Measurements from ENCODE around the gene BLTP3A. TPM values are rescaled to one million over a fixed set of nuclear protein-coding genes. Genes with fewer than 3 reads are reported as not detected.

Gene BLTP3A
- total and polyA plus RNA-seq, 2 donors (not counting 1 experiment from before 2014, with no cell fraction given), result 4.1 to 11.3 TPM

DNA sequence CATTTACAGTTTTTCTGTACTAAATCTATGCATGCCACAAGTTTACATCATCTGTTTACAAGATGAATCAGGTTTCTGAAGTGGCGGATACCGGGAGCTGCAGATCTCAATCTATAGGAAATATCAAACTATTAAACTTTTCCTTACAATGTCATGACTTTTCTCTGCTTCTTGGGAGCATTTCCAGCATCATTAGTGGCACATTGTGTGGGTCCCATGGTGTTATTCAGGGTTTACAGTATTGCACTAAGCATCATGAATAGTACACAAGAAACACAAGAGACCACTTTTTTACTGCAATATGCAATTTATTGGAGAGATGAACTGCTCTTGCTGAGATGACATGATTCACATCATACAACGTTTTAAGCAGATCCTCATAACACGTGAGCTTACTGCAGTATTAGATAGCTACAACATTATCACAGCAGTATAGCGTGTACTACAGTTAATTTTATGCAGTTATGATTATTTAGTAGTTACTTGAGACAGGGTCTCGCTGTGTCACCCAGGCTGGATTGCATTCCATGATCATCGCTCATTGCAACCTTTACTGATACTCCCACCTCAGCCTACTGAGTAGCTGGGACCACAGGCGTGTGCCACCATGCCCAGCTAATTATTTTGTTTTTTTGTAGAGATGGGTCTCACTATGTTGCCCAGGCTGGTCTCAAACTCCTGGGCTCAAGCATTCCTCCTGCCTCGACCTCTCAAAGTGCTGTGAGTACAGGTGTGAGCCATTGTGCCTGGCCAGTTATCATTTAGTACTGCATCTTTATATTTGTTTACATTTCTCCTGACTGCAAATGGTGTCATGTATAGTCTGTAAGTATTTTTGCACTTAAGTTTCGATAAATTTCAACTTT is 18.4 kb downstream of the BLTP3A start:
- Histone ChIP-seq H2AFZ (ENCODE audit: insufficient read depth, low read depth, low read length, poor library complexity, severe bottlenecking) (no peak overlapping the region), H3K79me2 (ENCODE audit: control insufficient read depth, insufficient read depth, low read length) (peaks cover 57% of the 10 kb centered on the region), H3K27ac (ENCODE audit: low read length in 2 of 2) (no peak overlapping the region), H4K20me1 (ENCODE audit: control insufficient read depth, insufficient read depth, low read length, poor library complexity, severe bottlenecking) (peaks cover 4% of the 10 kb centered on the region), H3K27me3 (replicated peaks in 1 of 4; ENCODE audit: control extremely low read depth in 1 of 4, control insufficient read depth in 3 of 4, insufficient read depth in 4 of 4, low read length in 3 of 4) (no peaks in the 10 kb centered on the region), H3K4me3 (ENCODE audit: control extremely low read depth in 1 of 5, extremely low read depth in 1 of 5, insufficient read depth in 1 of 5, low read depth in 2 of 5, low read length in 4 of 5) (no peak overlapping the region), H3K9me3 (ENCODE audit: control extremely low read depth in 1 of 3, control insufficient read depth in 2 of 3, insufficient read depth in 1 of 3, low read length in 2 of 3) (no peaks in the 10 kb centered on the region), H3K4me1 (ENCODE audit: control insufficient read depth in 2 of 2, insufficient read depth in 2 of 2, low read length in 2 of 2) (no peaks in the 10 kb centered on the region), H3K4me2 (replicated peaks; ENCODE audit: low read depth, low read length, poor library complexity, severe bottlenecking) (no peak overlapping the region), H3K36me3 (replicated peaks in 1 of 2; ENCODE audit: control extremely low read depth in 1 of 2, control insufficient read depth in 1 of 2, extremely low read depth in 1 of 2, insufficient read depth in 2 of 2, low read length in 1 of 2) (no peaks in the 10 kb centered on the region), H3K9ac (ENCODE audit: low read length) (no peak overlapping the region)
- TF ChIP-seq, protein P1, sequence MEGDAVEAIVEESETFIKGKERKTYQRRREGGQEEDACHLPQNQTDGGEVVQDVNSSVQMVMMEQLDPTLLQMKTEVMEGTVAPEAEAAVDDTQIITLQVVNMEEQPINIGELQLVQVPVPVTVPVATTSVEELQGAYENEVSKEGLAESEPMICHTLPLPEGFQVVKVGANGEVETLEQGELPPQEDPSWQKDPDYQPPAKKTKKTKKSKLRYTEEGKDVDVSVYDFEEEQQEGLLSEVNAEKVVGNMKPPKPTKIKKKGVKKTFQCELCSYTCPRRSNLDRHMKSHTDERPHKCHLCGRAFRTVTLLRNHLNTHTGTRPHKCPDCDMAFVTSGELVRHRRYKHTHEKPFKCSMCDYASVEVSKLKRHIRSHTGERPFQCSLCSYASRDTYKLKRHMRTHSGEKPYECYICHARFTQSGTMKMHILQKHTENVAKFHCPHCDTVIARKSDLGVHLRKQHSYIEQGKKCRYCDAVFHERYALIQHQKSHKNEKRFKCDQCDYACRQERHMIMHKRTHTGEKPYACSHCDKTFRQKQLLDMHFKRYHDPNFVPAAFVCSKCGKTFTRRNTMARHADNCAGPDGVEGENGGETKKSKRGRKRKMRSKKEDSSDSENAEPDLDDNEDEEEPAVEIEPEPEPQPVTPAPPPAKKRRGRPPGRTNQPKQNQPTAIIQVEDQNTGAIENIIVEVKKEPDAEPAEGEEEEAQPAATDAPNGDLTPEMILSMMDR (IDR thresholded peaks at IDR 0.05), result no peak
- no peak for TF ChIP-seq EZH2 (IDR thresholded peaks at IDR 0.05; ENCODE audit: borderline replicate concordance, insufficient read depth, low read depth, low read length, poor library complexity, severe bottlenecking)
- Mint-ChIP-seq H3K4me3 (no peak overlapping the region), H3K9me3 (ENCODE audit: insufficient read depth) (no peaks in the 10 kb centered on the region), H3K27ac (no peak overlapping the region), H3K4me1 (peaks cover 16% of the 10 kb centered on the region), H3K27me3 (no peaks in the 10 kb centered on the region)
- ATAC-seq (ENCODE audit: low read depth) (no peak), DNase-seq (no peak)
- ChIA-PET POLR2A (no interaction called here), CTCF (no interaction called here)
- intact Hi-C loops (cut with micrococcal nuclease), result no loop called here
- 100% methylated on average over 1 of the region's 10 CpGs for WGBS (ENCODE audit: insufficient coverage)

DNA sequence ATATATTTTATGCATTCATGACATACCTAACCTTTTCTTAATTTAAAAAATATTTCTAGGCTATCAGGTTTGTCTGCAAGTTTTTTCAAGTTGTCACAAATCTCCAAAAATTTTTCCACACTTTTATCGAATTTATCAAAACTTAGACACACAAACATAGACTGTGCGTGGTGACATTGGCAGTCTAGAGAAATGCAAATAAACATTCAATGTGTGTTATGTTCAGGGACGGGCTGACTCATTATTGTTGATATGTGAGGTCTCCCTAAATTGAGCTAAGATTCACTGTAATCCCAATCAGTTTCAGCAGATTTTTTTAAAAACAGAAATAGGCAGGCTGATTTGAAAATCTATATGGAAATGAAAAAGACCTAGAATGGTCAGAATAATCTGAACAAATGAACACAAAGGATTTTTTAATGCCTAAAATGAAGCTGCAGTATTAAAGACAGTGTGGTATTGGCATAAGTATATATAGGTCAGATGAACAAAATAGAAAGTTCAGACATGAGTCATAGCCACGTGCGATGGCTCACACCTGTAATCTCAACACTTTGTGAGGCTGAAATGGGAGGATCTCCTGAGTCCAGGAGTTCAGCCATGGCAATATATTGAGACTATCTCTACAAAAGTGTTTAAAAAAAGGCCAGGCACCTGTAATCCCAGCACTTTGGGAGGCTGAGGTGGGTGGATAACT is 19.2 kb downstream of the BLTP3A start:
- Histone ChIP-seq H3K4me1 (ENCODE audit: control insufficient read depth in 2 of 2, insufficient read depth in 2 of 2, low read length in 2 of 2) (no peaks in the 10 kb centered on the region), H2AFZ (ENCODE audit: insufficient read depth, low read depth, low read length, poor library complexity, severe bottlenecking) (no peak overlapping the region), H3K4me3 (ENCODE audit: control extremely low read depth in 1 of 5, extremely low read depth in 1 of 5, insufficient read depth in 1 of 5, low read depth in 2 of 5, low read length in 4 of 5) (no peak overlapping the region), H3K4me2 (replicated peaks; ENCODE audit: low read depth, low read length, poor library complexity, severe bottlenecking) (no peak overlapping the region), H3K79me2 (ENCODE audit: control insufficient read depth, insufficient read depth, low read length) (peaks cover 52% of the 10 kb centered on the region), H3K27me3 (replicated peaks in 1 of 4; ENCODE audit: control extremely low read depth in 1 of 4, control insufficient read depth in 3 of 4, insufficient read depth in 4 of 4, low read length in 3 of 4) (no peaks in the 10 kb centered on the region), H3K27ac (ENCODE audit: low read length in 2 of 2) (no peak overlapping the region), H4K20me1 (ENCODE audit: control insufficient read depth, insufficient read depth, low read length, poor library complexity, severe bottlenecking) (no peaks in the 10 kb centered on the region), H3K9ac (ENCODE audit: low read length) (no peak overlapping the region), H3K9me3 (ENCODE audit: control extremely low read depth in 1 of 3, control insufficient read depth in 2 of 3, insufficient read depth in 1 of 3, low read length in 2 of 3) (no peaks in the 10 kb centered on the region), H3K36me3 (replicated peaks in 1 of 2; ENCODE audit: control extremely low read depth in 1 of 2, control insufficient read depth in 1 of 2, extremely low read depth in 1 of 2, insufficient read depth in 2 of 2, low read length in 1 of 2) (no peaks in the 10 kb centered on the region)
- ATAC-seq (ENCODE audit: low read depth) (peak; percentile 54), DNase-seq (no peak)
- TF ChIP-seq, protein P1 (IDR thresholded peaks at IDR 0.05), result no peak
- TF ChIP-seq EZH2 (IDR thresholded peaks at IDR 0.05; ENCODE audit: borderline replicate concordance, insufficient read depth, low read depth, low read length, poor library complexity, severe bottlenecking), result no peak
- WGBS (ENCODE audit: insufficient coverage), result 58% methylated on average over 2 of the region's 5 CpGs
- peaks cover 19% of the 10 kb centered on the region for H3K4me1 Mint-ChIP-seq
- no peaks in the 10 kb centered on the region for H3K27me3 Mint-ChIP-seq
- intact Hi-C loops (cut with micrococcal nuclease), result no loop called here
- H3K9me3 Mint-ChIP-seq (ENCODE audit: insufficient read depth), result no peaks in the 10 kb centered on the region
- ChIA-PET POLR2A (interaction anchor here (0.8 kb wide), 1 partner anchor 19 kb away, joined by 3 read pairs; the partner anchor contains the start of gene BLTP3A), CTCF (no interaction called here)
- no peak overlapping the region for H3K4me3 Mint-ChIP-seq
- no peak overlapping the region for H3K27ac Mint-ChIP-seq
